Mucosa of rectum (tissue), 2 donors: ENCODE data around the gene OPRD1.
"Not testable (repeated sequence)": the region's sequence is repeated elsewhere in the genome, so short reads cannot be mapped to it uniquely, and the experiment has no call there.

Experiments used
- H3K27ac ChIP-seq, 2 donors: one replicate each; pipeline ENCODE4 v1.7.0; 2013; ENCODE audit warnings: inconsistent platforms in 2 of 2, low read depth in 2 of 2, low read length in 2 of 2
- H3K27me3 ChIP-seq, 2 donors: one replicate each; pipeline ENCODE4 v1.7.0; 2013; ENCODE audit warnings: low read length in 2 of 2; ENCODE audit not compliant: control insufficient read depth in 2 of 2, insufficient read depth in 2 of 2
- H3K36me3 ChIP-seq, 2 donors: one replicate each; pipeline ENCODE4 v1.7.0; 2013; ENCODE audit warnings: low read length in 2 of 2; ENCODE audit not compliant: control insufficient read depth in 2 of 2, insufficient read depth in 2 of 2
- H3K4me1 ChIP-seq, 2 donors: one replicate each; pipeline ENCODE4 v1.7.0; 2013; ENCODE audit warnings: low read length in 2 of 2, mild to moderate bottlenecking in 1 of 2; ENCODE audit not compliant: control insufficient read depth in 2 of 2, insufficient read depth in 2 of 2
- H3K4me3 ChIP-seq, 2 donors: one replicate each; pipeline ENCODE4 v1.7.0; 2013; ENCODE audit warnings: low read length in 2 of 2
- H3K9ac ChIP-seq, 2 donors: one replicate each; pipeline ENCODE4 v1.7.0; 2013; ENCODE audit warnings: low read length in 2 of 2, low read depth in 1 of 2, mild to moderate bottlenecking in 1 of 2
- H3K9me3 ChIP-seq, 2 donors: one replicate each; pipeline ENCODE4 v1.7.0; 2013; ENCODE audit warnings: low read length in 2 of 2; ENCODE audit not compliant: control insufficient read depth in 2 of 2
- donor health status: healthy.
- donor health status: Normal muscosa, but diverticular disease.

OPRD1 gene

GRCh38 chr1:28815533-28816185, 3.7 kb downstream of the OPRD1 start:
- Histone ChIP-seq H3K9me3 (no peaks in the 10 kb centered on the region), H3K4me3 (no peak overlapping the region), H3K36me3 (no peaks in the 10 kb centered on the region), H3K27me3 (peaks cover 45 to 46% of the 10 kb centered on the region in 2 donors), H3K27ac (no peak overlapping the region), H3K9ac (no peak overlapping the region), H3K4me1 (peaks cover 0 to 3% of the 10 kb centered on the region in 2 donors)

- H3K36me3 ChIP-seq, result no peaks in the 10 kb centered on the region
- no peaks in the 10 kb centered on the region for H3K9me3 ChIP-seq
- H3K27me3 ChIP-seq, result peaks cover 34 to 37% of the 10 kb centered on the region in 2 donors
- H3K9ac ChIP-seq, result no peak overlapping the region
- H3K4me1 ChIP-seq, result peaks cover 0 to 3% of the 10 kb centered on the region in 2 donors
- H3K4me3 ChIP-seq, result no peak overlapping the region
- H3K27ac ChIP-seq, result no peak overlapping the region
Measured at GRCh38 chr1:28817133-28817532, 5.2 kb downstream of the OPRD1 start.

GRCh38 chr1:28819020-28819419, 7.0 kb downstream of the OPRD1 start:
- Histone ChIP-seq H3K9ac (no peak overlapping the region), H3K4me1 (no peaks in the 10 kb centered on the region), H3K9me3 (no peaks in the 10 kb centered on the region), H3K27ac (no peak overlapping the region), H3K36me3 (no peaks in the 10 kb centered on the region), H3K4me3 (no peak overlapping the region), H3K27me3 (peaks cover 20 to 24% of the 10 kb centered on the region in 2 donors)

GRCh38 chr1:28822799-28823198, 10.8 kb downstream of the OPRD1 start:
- Histone ChIP-seq H3K9me3 (no peaks in the 10 kb centered on the region), H3K27me3 (peaks cover 0 to 6% of the 10 kb centered on the region in 2 donors), H3K9ac (no peak overlapping the region)

DNA sequence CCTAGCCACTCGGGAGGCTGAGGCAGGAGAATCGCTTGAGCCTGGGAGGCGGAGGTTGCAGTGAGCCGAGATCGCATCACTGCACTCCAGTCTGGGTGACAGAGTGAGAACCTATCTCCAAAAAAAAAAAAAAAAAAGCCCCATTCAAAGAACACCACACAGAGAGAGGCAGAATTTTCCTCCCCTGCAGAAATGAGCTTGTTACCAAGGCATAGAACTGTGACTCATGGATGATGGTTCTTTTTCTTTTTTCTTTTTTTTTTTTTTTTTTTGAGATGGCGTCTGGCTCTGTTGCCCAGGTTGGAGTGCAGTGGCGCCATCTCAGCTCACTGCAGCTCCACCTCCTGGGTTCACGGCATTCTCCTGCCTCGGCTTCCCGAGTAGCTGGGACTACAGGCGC, 12.1 kb downstream of the OPRD1 start:
- H3K4me1 ChIP-seq, H3K27ac ChIP-seq, H3K36me3 ChIP-seq, H3K9ac ChIP-seq, H3K27me3 ChIP-seq, H3K4me3 ChIP-seq, H3K9me3 ChIP-seq: not testable (repeated sequence)

More at GRCh38 chr1:28822799-28823198, 10.8 kb downstream of the OPRD1 start:
- no peaks in the 10 kb centered on the region for H3K4me1 ChIP-seq
- no peak overlapping the region for H3K4me3 ChIP-seq
- no peak overlapping the region for H3K27ac ChIP-seq
- H3K36me3 ChIP-seq, result no peaks in the 10 kb centered on the region

- not testable (repeated sequence) for H3K27ac ChIP-seq, H3K27me3 ChIP-seq, H3K9me3 ChIP-seq, H3K4me3 ChIP-seq, H3K4me1 ChIP-seq, H3K9ac ChIP-seq, H3K36me3 ChIP-seq
Measured at GRCh38 chr1:28828227-28828858, 16.4 kb downstream of the OPRD1 start.

DNA sequence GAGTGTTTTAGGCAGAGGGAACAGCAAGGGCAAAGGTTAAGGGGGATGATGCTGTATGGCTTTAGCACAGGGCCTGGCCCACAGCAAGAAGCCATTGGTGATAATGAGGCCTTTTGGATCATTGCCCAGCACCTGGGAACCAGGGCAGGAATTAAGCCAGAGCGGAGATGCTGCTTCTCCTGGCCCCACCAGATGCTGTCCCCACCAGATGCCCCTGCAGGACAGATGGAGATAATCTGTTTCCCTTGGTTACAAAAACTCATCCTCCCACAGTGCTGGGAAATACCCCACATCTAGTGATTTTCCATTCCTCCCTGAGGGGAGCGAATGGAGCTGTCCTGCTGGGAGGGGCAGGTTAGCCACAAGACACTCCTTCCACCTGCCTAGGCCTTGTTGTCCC, 18.8 kb downstream of the OPRD1 start:
- Histone ChIP-seq H3K36me3 (no peaks in the 10 kb centered on the region), H3K27me3 (peaks cover 0 to 1% of the 10 kb centered on the region in 2 donors), H3K9me3 (no peaks in the 10 kb centered on the region), H3K4me3 (no peak overlapping the region), H3K4me1 (no peaks in the 10 kb centered on the region), H3K9ac (no peak overlapping the region), H3K27ac (no peak overlapping the region)

GRCh38 chr1:28832966-28833365, 21.0 kb downstream of the OPRD1 start:
- H3K4me3 ChIP-seq, result no peak overlapping the region
- no peaks in the 10 kb centered on the region for H3K9me3 ChIP-seq
- no peaks in the 10 kb centered on the region for H3K36me3 ChIP-seq
- no peak overlapping the region for H3K9ac ChIP-seq
- no peaks in the 10 kb centered on the region for H3K27me3 ChIP-seq
- H3K27ac ChIP-seq, result no peak overlapping the region
- H3K4me1 ChIP-seq, result no peaks in the 10 kb centered on the region

GRCh38 chr1:28833381-28833780, 21.4 kb downstream of the OPRD1 start:
- Histone ChIP-seq H3K4me3 (no peak overlapping the region), H3K9me3 (no peaks in the 10 kb centered on the region), H3K27ac (no peak overlapping the region), H3K9ac (no peak overlapping the region), H3K4me1 (no peaks in the 10 kb centered on the region), H3K27me3 (no peaks in the 10 kb centered on the region), H3K36me3 (no peaks in the 10 kb centered on the region)

DNA sequence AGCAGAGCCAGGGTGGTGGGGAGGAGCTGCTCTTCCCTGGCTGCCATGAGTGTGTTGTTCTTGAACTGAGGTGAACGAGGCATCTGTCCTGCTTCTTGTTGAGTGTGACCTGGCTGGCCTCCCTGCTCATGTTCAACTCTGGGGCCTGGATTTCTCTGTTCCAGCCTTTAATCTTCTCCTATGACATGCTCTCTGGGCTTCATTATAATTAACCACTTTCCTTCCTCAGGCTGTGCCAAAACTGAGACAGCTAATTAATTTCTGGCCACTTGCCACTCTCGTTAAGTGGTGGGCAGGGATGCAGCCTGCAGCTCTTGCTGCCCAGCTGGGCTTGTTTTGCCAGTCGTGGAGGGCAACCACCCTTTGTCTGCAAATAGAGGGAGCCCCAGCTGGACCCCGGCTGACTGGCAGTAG, 23.3 kb downstream of the OPRD1 start:
- no peak overlapping the region for H3K4me3 ChIP-seq
- no peaks in the 10 kb centered on the region for H3K4me1 ChIP-seq
- H3K27ac ChIP-seq, result no peak overlapping the region
- no peak overlapping the region for H3K9ac ChIP-seq
- no peaks in the 10 kb centered on the region for H3K27me3 ChIP-seq
- H3K9me3 ChIP-seq, result no peaks in the 10 kb centered on the region
- H3K36me3 ChIP-seq, result no peaks in the 10 kb centered on the region
